Glomerular visceral epithelial cell (primary cell): ENCODE results near the gene CIT.

ENCODE experiments used
- DNase-seq: peaks from one replicate; pipeline ENCODE4 v3.0.0-alpha.2; 2016; ENCODE audit errors: extremely low spot score

Gene CIT

GRCh38 chr12:119859241-119859640 is 17.9 kb downstream of the CIT start:
- no peak for DNase-seq

GRCh38 chr12:119857041-119857591 is 20.0 kb downstream of the CIT start:
- DNase-seq: no peak

GRCh38 chr12:119850330-119850729 is 26.8 kb downstream of the CIT start:
- no peak for DNase-seq

GRCh38 chr12:119843100-119843499 is 34.0 kb downstream of the CIT start:
- no peak for DNase-seq

GRCh38 chr12:119842380-119842779 is 34.7 kb downstream of the CIT start:
- no peak for DNase-seq

GRCh38 chr12:119841433-119842210 is 35.5 kb downstream of the CIT start:
- no peak for DNase-seq

GRCh38 chr12:119840582-119840981 is 36.5 kb downstream of the CIT start:
- no peak for DNase-seq

- DNase-seq: no peak
These were observed 37.0 kb downstream of the CIT start for GRCh38 chr12:119840168-119840567.

- no peak for DNase-seq
These were observed 38.1 kb downstream of the CIT start for GRCh38 chr12:119838826-119839600.

GRCh38 chr12:119836781-119837180 is 40.3 kb downstream of the CIT start:
- DNase-seq: no peak

- no peak for DNase-seq
These were observed 42.1 kb downstream of the CIT start for GRCh38 chr12:119835068-119835467.

GRCh38 chr12:119829439-119829838 is 47.7 kb downstream of the CIT start:
- DNase-seq: no peak

- no peak for DNase-seq
These were observed 48.8 kb downstream of the CIT start for GRCh38 chr12:119828300-119828699.

- no peak for DNase-seq
These were observed 49.4 kb downstream of the CIT start for GRCh38 chr12:119827760-119828159.

- no peak for DNase-seq
These were observed 50.3 kb downstream of the CIT start for GRCh38 chr12:119826661-119827445.

GRCh38 chr12:119825262-119825661 is 51.9 kb downstream of the CIT start:
- no peak for DNase-seq

GRCh38 chr12:119822046-119822445 is 55.1 kb downstream of the CIT start:
- no peak for DNase-seq

- DNase-seq: no peak
These were observed 57.8 kb downstream of the CIT start for GRCh38 chr12:119819322-119819721.

- no peak for DNase-seq
These were observed 59.4 kb downstream of the CIT start for GRCh38 chr12:119817546-119818343.

- DNase-seq: no peak
These were observed 68.1 kb downstream of the CIT start for GRCh38 chr12:119809023-119809422.

GRCh38 chr12:119808441-119808840 is 68.7 kb downstream of the CIT start:
- no peak for DNase-seq
